Neutrophil (primary cell): ENCODE results near the gene AP4S1.

Source experiments
- H3K27ac ChIP-seq: fragments of 200-600 bp; sonication (generic); 2 replicates; pipeline ENCODE4 v1.5.1; 2016; ENCODE audit warnings: mild to moderate bottlenecking, moderate library complexity
- H3K27me3 ChIP-seq: fragments of 200-600 bp; sonication (generic); 2 replicates; pipeline ENCODE4 v1.6.0; 2016; ENCODE audit warnings: mild to moderate bottlenecking
- H3K36me3 ChIP-seq: fragments of 200-600 bp; sonication (generic); 2 replicates; pipeline ENCODE4 v1.5.1; 2017
- H3K4me1 ChIP-seq, 2 experiments: fragments of 200-600 bp in 1 of 2; sonication (generic) in 1 of 2; 1 replicate in 1 of 2; 2 replicates in 1 of 2; pipeline versions ENCODE4 v1.5.1 to v1.6.1; 2013 to 2016; ENCODE audit warnings: low read depth in 1 of 2, low read length in 1 of 2, mild to moderate bottlenecking in 1 of 2, moderate library complexity in 1 of 2; ENCODE audit not compliant: control insufficient read depth in 1 of 2, insufficient read depth in 1 of 2
- H3K4me3 ChIP-seq, 2 experiments: fragments of 200-600 bp in 1 of 2; sonication (generic) in 1 of 2; 1 replicate in 1 of 2; 2 replicates in 1 of 2; pipeline ENCODE4 v1.5.1; 2013 to 2016; ENCODE audit warnings: low read depth in 1 of 2, low read length in 1 of 2, mild to moderate bottlenecking in 1 of 2, moderate library complexity in 1 of 2
- H3K9me3 ChIP-seq: fragments of 200-600 bp; sonication (generic); 2 replicates; pipeline ENCODE4 v1.5.1; 2016
- TF ChIP-seq, protein P1 (sequence below): fragments of 200-600 bp; sonication (generic); IDR thresholded peaks from 2 replicates; pipeline ENCODE4 v1.5.1; 2016; ENCODE audit warnings: antibody characterized with exemption

AP4S1 gene

DNA sequence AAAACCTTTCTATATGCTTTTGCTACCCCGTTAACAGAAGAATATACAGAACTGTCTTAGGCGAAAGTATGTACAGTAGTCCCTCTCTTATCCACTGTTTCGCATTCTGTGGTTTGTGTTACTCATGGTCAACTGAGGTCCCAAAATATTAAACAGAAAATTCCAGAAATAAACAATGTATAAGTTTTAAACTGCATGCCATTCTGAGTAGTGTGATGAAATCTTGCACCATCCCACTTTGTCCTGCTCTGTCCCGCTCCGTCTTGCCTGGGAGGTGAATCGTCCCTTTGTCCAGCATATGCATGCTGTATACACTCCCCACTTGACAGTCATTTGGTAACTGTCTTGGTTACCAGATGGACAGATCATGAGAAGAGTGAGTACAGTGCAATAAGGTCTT is 70.8 kb downstream of the AP4S1 start:
- Histone ChIP-seq H3K4me3 (no peak overlapping the region), H3K27me3 (no peaks in the 10 kb centered on the region), H3K9me3 (no peaks in the 10 kb centered on the region), H3K36me3 (peaks cover 46% of the 10 kb centered on the region), H3K4me1 (peaks cover under 1% of the 10 kb centered on the region in 2 experiments), H3K27ac (no peak overlapping the region)
- TF ChIP-seq, protein P1, sequence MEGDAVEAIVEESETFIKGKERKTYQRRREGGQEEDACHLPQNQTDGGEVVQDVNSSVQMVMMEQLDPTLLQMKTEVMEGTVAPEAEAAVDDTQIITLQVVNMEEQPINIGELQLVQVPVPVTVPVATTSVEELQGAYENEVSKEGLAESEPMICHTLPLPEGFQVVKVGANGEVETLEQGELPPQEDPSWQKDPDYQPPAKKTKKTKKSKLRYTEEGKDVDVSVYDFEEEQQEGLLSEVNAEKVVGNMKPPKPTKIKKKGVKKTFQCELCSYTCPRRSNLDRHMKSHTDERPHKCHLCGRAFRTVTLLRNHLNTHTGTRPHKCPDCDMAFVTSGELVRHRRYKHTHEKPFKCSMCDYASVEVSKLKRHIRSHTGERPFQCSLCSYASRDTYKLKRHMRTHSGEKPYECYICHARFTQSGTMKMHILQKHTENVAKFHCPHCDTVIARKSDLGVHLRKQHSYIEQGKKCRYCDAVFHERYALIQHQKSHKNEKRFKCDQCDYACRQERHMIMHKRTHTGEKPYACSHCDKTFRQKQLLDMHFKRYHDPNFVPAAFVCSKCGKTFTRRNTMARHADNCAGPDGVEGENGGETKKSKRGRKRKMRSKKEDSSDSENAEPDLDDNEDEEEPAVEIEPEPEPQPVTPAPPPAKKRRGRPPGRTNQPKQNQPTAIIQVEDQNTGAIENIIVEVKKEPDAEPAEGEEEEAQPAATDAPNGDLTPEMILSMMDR = no peak

- Histone ChIP-seq H3K27me3 (no peaks in the 10 kb centered on the region), H3K4me1 (no peaks in the 10 kb centered on the region), H3K36me3 (peaks cover 54% of the 10 kb centered on the region), H3K27ac (no peak overlapping the region), H3K4me3 (no peak overlapping the region), H3K9me3 (no peaks in the 10 kb centered on the region)
- TF ChIP-seq, protein P1 = no peak
Observed at GRCh38 chr14:31097081-31097480, 71.6 kb downstream of the AP4S1 start.

- TF ChIP-seq, protein P1 = no peak
- Histone ChIP-seq H3K36me3 (peaks cover 96% of the 10 kb centered on the region), H3K4me3 (no peak overlapping the region), H3K9me3 (no peaks in the 10 kb centered on the region), H3K4me1 (no peaks in the 10 kb centered on the region), H3K27me3 (no peaks in the 10 kb centered on the region), H3K27ac (no peak overlapping the region)
Observed at GRCh38 chr14:31106768-31107167, 81.3 kb downstream of the AP4S1 start.

DNA sequence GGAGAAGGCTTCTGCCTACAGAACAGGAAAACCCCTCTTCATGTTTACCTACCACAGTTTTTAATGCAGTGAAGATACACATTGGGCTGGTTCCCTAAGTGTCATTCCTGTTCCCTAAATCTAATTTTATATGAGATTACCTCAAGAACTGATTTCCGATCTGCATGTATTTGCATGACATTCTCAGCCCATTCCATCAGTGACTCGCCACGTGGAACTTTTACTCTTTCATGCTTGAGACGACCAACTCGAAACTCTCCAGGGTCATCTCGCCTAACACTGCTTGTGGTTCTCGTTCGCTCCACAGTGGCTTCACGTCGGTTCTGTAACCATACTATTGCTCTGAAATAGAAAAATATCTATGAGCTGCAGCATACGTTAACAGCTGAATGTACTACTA is 83.8 kb downstream of the AP4S1 start:
- TF ChIP-seq, protein P1 = no peak
- no peaks in the 10 kb centered on the region for H3K9me3 ChIP-seq
- no peak overlapping the region for H3K4me3 ChIP-seq
- no peaks in the 10 kb centered on the region for H3K4me1 ChIP-seq
- H3K27me3 ChIP-seq = no peaks in the 10 kb centered on the region
- no peak overlapping the region for H3K27ac ChIP-seq
- peaks cover 98% of the 10 kb centered on the region for H3K36me3 ChIP-seq

- Histone ChIP-seq H3K27me3 (no peaks in the 10 kb centered on the region), H3K36me3 (peaks cover 98% of the 10 kb centered on the region)
Observed at GRCh38 chr14:31110872-31111271, 85.4 kb downstream of the AP4S1 start.

More at GRCh38 chr14:31110872-31111271, 85.4 kb downstream of the AP4S1 start:
- Histone ChIP-seq H3K9me3 (no peaks in the 10 kb centered on the region), H3K4me1 (no peaks in the 10 kb centered on the region), H3K27ac (no peak overlapping the region), H3K4me3 (no peak overlapping the region)
- TF ChIP-seq, protein P1 = no peak
